Measurements from ENCODE around the gene NEDD4L.

The NEDD4L gene

GRCh38 chr18:58359218-58359617 lies 315.2 kb downstream of the NEDD4L start:
- DNase-seq (ENCODE audit: low read depth): no peak
- no peak for TF ChIP-seq POLR2A (IDR thresholded peaks at IDR 0.05; ENCODE audit: extremely low read depth, insufficient read length)
- TF ChIP-seq MYC (IDR thresholded peaks at IDR 0.05; ENCODE audit: low read depth, low read length): no peak
- no peak for TF ChIP-seq CTCF (IDR thresholded peaks at IDR 0.05; ENCODE audit: low read depth, low read length)
- no peak for TF ChIP-seq MAX (IDR thresholded peaks at IDR 0.05; ENCODE audit: low read depth, low read length)

GRCh38 chr18:58359620-58360019 lies 315.6 kb downstream of the NEDD4L start:
- TF ChIP-seq POLR2A (IDR thresholded peaks at IDR 0.05; ENCODE audit: extremely low read depth, insufficient read length): no peak
- no peak for TF ChIP-seq CTCF (IDR thresholded peaks at IDR 0.05; ENCODE audit: low read depth, low read length)
- no peak overlapping the region for H3K4me3 ChIP-seq (ENCODE audit: low read depth, low read length)
- DNase-seq (ENCODE audit: low read depth): no peak

More at GRCh38 chr18:58359218-58359617, 315.2 kb downstream of the NEDD4L start:
- H3K4me3 ChIP-seq (ENCODE audit: low read depth, low read length): no peak overlapping the region

GRCh38 chr18:58360324-58360723 lies 316.3 kb downstream of the NEDD4L start:
- TF ChIP-seq POLR2A (IDR thresholded peaks at IDR 0.05; ENCODE audit: extremely low read depth, insufficient read length) (no peak), MYC (IDR thresholded peaks at IDR 0.05; ENCODE audit: low read depth, low read length) (no peak), MAX (IDR thresholded peaks at IDR 0.05; ENCODE audit: low read depth, low read length) (no peak), CTCF (IDR thresholded peaks at IDR 0.05; ENCODE audit: low read depth, low read length) (no peak)
- DNase-seq (ENCODE audit: low read depth): no peak
- H3K4me3 ChIP-seq (ENCODE audit: low read depth, low read length): no peak overlapping the region

GRCh38 chr18:58361212-58361611 lies 317.2 kb downstream of the NEDD4L start:
- DNase-seq (ENCODE audit: low read depth): no peak
- TF ChIP-seq POLR2A (IDR thresholded peaks at IDR 0.05; ENCODE audit: extremely low read depth, insufficient read length): no peak
- TF ChIP-seq MAX (IDR thresholded peaks at IDR 0.05; ENCODE audit: low read depth, low read length): no peak
- no peak for TF ChIP-seq MYC (IDR thresholded peaks at IDR 0.05; ENCODE audit: low read depth, low read length)
- TF ChIP-seq CTCF (IDR thresholded peaks at IDR 0.05; ENCODE audit: low read depth, low read length): no peak

GRCh38 chr18:58362027-58362575 lies 318.1 kb downstream of the NEDD4L start:
- TF ChIP-seq POLR2A (IDR thresholded peaks at IDR 0.05; ENCODE audit: extremely low read depth, insufficient read length) (no peak), CTCF (IDR thresholded peaks at IDR 0.05; ENCODE audit: low read depth, low read length) (no peak), MYC (IDR thresholded peaks at IDR 0.05; ENCODE audit: low read depth, low read length) (no peak), MAX (IDR thresholded peaks at IDR 0.05; ENCODE audit: low read depth, low read length) (no peak)
- no peak overlapping the region for H3K4me3 ChIP-seq (ENCODE audit: low read depth, low read length)
- DNase-seq (ENCODE audit: low read depth): no peak

More at GRCh38 chr18:58361212-58361611, 317.2 kb downstream of the NEDD4L start:
- no peak overlapping the region for H3K4me3 ChIP-seq (ENCODE audit: low read depth, low read length)

- DNase-seq (ENCODE audit: low read depth): no peak
- no peak overlapping the region for H3K4me3 ChIP-seq (ENCODE audit: low read depth, low read length)
- TF ChIP-seq MAX (IDR thresholded peaks at IDR 0.05; ENCODE audit: low read depth, low read length) (no peak), MYC (IDR thresholded peaks at IDR 0.05; ENCODE audit: low read depth, low read length) (no peak), CTCF (IDR thresholded peaks at IDR 0.05; ENCODE audit: low read depth, low read length) (no peak), POLR2A (IDR thresholded peaks at IDR 0.05; ENCODE audit: extremely low read depth, insufficient read length) (no peak)
Observed at GRCh38 chr18:58362829-58363271, 318.8 kb downstream of the NEDD4L start.
